ENCODE measurements around the gene LAMTOR1. TPM values are rescaled to one million over a fixed set of nuclear protein-coding genes. Genes with fewer than 3 reads are reported as not detected.
"Not testable (repeated sequence)": the region's sequence is repeated elsewhere in the genome, so short reads cannot be mapped to it uniquely, and the experiment has no call there.

The LAMTOR1 gene
- total RNA-seq, 2 experiments from 2014 or later, result 61.8 to 64.1 TPM

DNA sequence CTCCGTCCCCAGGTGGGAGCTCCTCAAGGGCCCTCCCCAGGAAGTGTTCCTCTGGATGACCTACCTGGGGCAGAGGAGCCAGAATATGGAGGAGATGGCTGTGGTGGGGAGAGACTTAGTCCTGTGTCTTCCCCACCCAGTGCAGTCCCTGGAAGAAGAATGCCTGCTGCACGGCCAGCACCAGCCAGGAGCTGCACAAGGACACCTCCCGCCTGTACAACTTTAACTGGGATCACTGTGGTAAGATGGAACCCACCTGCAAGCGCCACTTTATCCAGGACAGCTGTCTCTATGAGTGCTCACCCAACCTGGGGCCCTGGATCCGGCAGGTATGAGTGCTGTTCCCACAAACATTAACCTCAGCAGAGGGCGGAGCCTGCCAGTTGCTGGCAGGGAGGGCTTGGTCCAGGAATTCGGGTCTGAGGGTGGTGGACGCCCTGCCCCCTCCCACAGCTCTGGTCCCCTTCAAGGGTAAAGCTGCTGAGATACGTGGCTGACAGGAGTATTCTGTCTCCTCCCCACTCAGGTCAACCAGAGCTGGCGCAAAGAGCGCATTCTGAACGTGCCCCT is 35.8 kb upstream of the LAMTOR1 start:
- intact Hi-C loops (cut with micrococcal nuclease; ENCODE audit: unreplicated experiment), result no loop called here
- no peaks in the 10 kb centered on the region for H3K9me2 ChIP-seq (ENCODE audit: insufficient read depth, low read length)
- TF ChIP-seq EZH2phosphoT487 (IDR thresholded peaks at IDR 0.05; ENCODE audit: borderline replicate concordance, low read depth, low read length), result no peak
- TF ChIP-seq CTCF (conservative IDR thresholded peaks at IDR 0.05; ENCODE audit: low read length), result no peak
- CTCF ChIA-PET (ENCODE audit: unreplicated experiment), result no interaction called here
- no peak for DNase-seq (ENCODE audit: low spot score)
- no peaks in the 10 kb centered on the region for H3K79me2 ChIP-seq (ENCODE audit: insufficient read depth, low read depth, low read length)
- no peak overlapping the region for H3K4me3 ChIP-seq (ENCODE audit: low read depth, low read length, poor library complexity, severe bottlenecking)
- H3K36me3 ChIP-seq (ENCODE audit: insufficient read depth, low read length), result no peaks in the 10 kb centered on the region
- BruUV-seq (replicated peaks), result no TSS peak
- no peaks in the 10 kb centered on the region for H4K20me1 ChIP-seq (ENCODE audit: insufficient read depth, low read length)
- no peaks in the 10 kb centered on the region for H3K4me1 ChIP-seq (ENCODE audit: insufficient read depth, low read length, poor library complexity, severe bottlenecking)
- H3K27ac ChIP-seq (ENCODE audit: low read depth, low read length, poor library complexity, severe bottlenecking), result no peak overlapping the region
- no peaks in the 10 kb centered on the region for H3K9me3 ChIP-seq (ENCODE audit: low read length)
- no peak overlapping the region for H3K4me2 ChIP-seq (ENCODE audit: low read length)
- H2AFZ ChIP-seq (ENCODE audit: low read length), result no peak overlapping the region
- POLR2A ChIA-PET, result no interaction called here

DNA sequence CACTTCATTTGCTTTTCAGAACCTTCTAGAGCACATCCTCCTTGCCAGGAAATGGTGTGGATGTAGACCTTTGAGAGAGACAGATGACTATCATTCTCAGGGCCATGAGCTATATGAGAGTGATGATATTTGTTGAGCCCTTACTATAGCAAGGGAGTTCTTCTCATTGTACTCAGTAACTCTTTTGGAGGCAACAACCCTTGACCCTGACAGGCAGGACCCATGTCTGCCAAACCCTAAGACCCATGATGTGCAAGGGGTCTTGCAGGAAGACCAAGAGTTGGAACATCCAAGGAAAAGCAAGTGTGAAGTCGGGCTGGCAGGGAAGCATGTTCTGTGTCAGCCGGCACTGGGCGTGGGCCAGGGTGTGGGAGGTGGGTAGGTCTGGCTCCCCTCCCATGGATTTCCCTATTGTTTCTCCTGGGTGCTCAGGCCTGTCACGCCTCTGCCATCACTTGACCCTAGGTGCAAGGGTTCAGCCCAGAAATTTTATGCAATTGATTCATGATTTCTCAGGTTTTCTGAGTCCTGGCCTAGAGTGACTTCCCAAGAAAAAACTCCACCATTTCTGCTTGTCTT is 33.7 kb upstream of the LAMTOR1 start:
- no TSS peak for BruUV-seq (replicated peaks)
- no peaks in the 10 kb centered on the region for H3K9me3 ChIP-seq (ENCODE audit: low read length)
- no peaks in the 10 kb centered on the region for H4K20me1 ChIP-seq (ENCODE audit: insufficient read depth, low read length)
- H2AFZ ChIP-seq (ENCODE audit: low read length), result no peak overlapping the region
- no peak overlapping the region for H3K4me2 ChIP-seq (ENCODE audit: low read length)
- H3K4me3 ChIP-seq (ENCODE audit: low read depth, low read length, poor library complexity, severe bottlenecking), result no peak overlapping the region
- TF ChIP-seq EZH2phosphoT487 (IDR thresholded peaks at IDR 0.05; ENCODE audit: borderline replicate concordance, low read depth, low read length) (no peak), CTCF (conservative IDR thresholded peaks at IDR 0.05; ENCODE audit: low read length) (no peak)
- no peaks in the 10 kb centered on the region for H3K36me3 ChIP-seq (ENCODE audit: insufficient read depth, low read length)
- no peaks in the 10 kb centered on the region for H3K79me2 ChIP-seq (ENCODE audit: insufficient read depth, low read depth, low read length)
- no peak for DNase-seq (ENCODE audit: low spot score)
- CTCF ChIA-PET (ENCODE audit: unreplicated experiment), result no interaction called here
- intact Hi-C loops (cut with micrococcal nuclease; ENCODE audit: unreplicated experiment), result no loop called here
- H3K4me1 ChIP-seq (ENCODE audit: insufficient read depth, low read length, poor library complexity, severe bottlenecking), result no peaks in the 10 kb centered on the region
- no peak overlapping the region for H3K27ac ChIP-seq (ENCODE audit: low read depth, low read length, poor library complexity, severe bottlenecking)
- POLR2A ChIA-PET, result no interaction called here
- H3K9me2 ChIP-seq (ENCODE audit: insufficient read depth, low read length), result no peaks in the 10 kb centered on the region

DNA sequence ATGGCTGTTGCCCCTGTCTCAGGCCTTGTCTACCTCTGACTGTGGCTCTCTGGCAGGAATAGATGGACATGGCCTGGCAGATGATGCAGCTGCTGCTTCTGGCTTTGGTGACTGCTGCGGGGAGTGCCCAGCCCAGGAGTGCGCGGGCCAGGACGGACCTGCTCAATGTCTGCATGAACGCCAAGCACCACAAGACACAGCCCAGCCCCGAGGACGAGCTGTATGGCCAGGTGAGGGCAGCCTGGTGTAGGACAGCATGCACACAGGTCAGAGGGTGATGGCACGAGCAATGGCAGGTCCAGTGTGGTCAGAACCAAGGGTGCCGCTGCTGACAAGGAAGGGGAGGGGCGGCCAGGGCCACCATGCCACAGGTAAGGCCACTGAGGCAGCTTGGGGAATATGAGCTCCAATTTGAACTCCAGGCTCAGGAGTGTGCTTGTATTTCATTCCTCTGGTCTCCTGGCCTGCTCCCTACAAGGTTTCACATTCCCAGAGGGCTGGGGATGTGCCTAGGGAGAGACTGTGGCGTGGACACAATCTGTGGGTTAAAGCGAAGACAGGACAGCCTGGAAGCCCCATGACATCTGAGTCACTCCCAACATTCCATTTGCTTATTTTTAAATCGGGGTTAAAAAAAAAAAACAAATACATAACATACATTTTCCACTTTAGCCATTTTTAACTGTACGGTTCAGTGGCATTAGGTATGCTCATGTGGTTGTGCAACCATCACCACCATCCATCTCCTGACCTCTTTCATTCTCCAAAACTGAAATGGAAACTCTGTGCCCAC is 33.0 kb upstream of the LAMTOR1 start:
- TF ChIP-seq EZH2phosphoT487 (IDR thresholded peaks at IDR 0.05; ENCODE audit: borderline replicate concordance, low read depth, low read length) (no peak), CTCF (conservative IDR thresholded peaks at IDR 0.05; ENCODE audit: low read length) (no peak)
- intact Hi-C loops (cut with micrococcal nuclease; ENCODE audit: unreplicated experiment), result no loop called here
- no TSS peak for BruUV-seq (replicated peaks)
- Histone ChIP-seq H4K20me1 (ENCODE audit: insufficient read depth, low read length) (no peaks in the 10 kb centered on the region), H3K9me3 (ENCODE audit: low read length) (no peaks in the 10 kb centered on the region), H3K27ac (ENCODE audit: low read depth, low read length, poor library complexity, severe bottlenecking) (no peak overlapping the region), H3K4me1 (ENCODE audit: insufficient read depth, low read length, poor library complexity, severe bottlenecking) (no peaks in the 10 kb centered on the region), H3K79me2 (ENCODE audit: insufficient read depth, low read depth, low read length) (no peaks in the 10 kb centered on the region), H3K4me3 (ENCODE audit: low read depth, low read length, poor library complexity, severe bottlenecking) (no peak overlapping the region), H2AFZ (ENCODE audit: low read length) (no peak overlapping the region), H3K4me2 (ENCODE audit: low read length) (no peak overlapping the region), H3K9me2 (ENCODE audit: insufficient read depth, low read length) (no peaks in the 10 kb centered on the region), H3K36me3 (ENCODE audit: insufficient read depth, low read length) (no peaks in the 10 kb centered on the region)
- ChIA-PET CTCF (ENCODE audit: unreplicated experiment) (no interaction called here), POLR2A (no interaction called here)
- DNase-seq (ENCODE audit: low spot score), result no peak

- POLR2A ChIA-PET; H3K9me2 ChIP-seq (ENCODE audit: insufficient read depth, low read length); H3K4me2 ChIP-seq (ENCODE audit: low read length): not testable (repeated sequence)
Measured at GRCh38 chr11:72135473-72135872, 32.4 kb upstream of the LAMTOR1 start, which contains the start of gene FOLR3. Gene FOLR3, plus strand, starts transcription at chr11:72135725. Its CDS starts 228 bp downstream, at chr11:72135953.

More at GRCh38 chr11:72135473-72135872, 32.4 kb upstream of the LAMTOR1 start, which contains the start of gene FOLR3:
- CTCF ChIA-PET (ENCODE audit: unreplicated experiment); H2AFZ ChIP-seq (ENCODE audit: low read length); BruUV-seq (replicated peaks); H3K4me3 ChIP-seq (ENCODE audit: low read depth, low read length, poor library complexity, severe bottlenecking); intact Hi-C loops (cut with micrococcal nuclease; ENCODE audit: unreplicated experiment); H3K27ac ChIP-seq (ENCODE audit: low read depth, low read length, poor library complexity, severe bottlenecking); H4K20me1 ChIP-seq (ENCODE audit: insufficient read depth, low read length); H3K4me1 ChIP-seq (ENCODE audit: insufficient read depth, low read length, poor library complexity, severe bottlenecking); H3K36me3 ChIP-seq (ENCODE audit: insufficient read depth, low read length); H3K9me3 ChIP-seq (ENCODE audit: low read length); H3K79me2 ChIP-seq (ENCODE audit: insufficient read depth, low read depth, low read length); DNase-seq (ENCODE audit: low spot score): not testable (repeated sequence)
